Endothelial cell of umbilical vein (primary cell): Measurements from ENCODE around the gene APOC3. TPM values are rescaled to one million over a fixed set of nuclear protein-coding genes. Genes with fewer than 3 reads are reported as not detected.

ENCODE experiments used
- BruUV-seq: library from RNA; stranded (reverse); fragments of 400-500 nt; replicated peaks from 2 replicates; lab custom pipeline; 2021; lab: Mats Ljungman, UMichigan
- CTCF ChIA-PET: fragments of 300-600, 350-600 bp; sonication (Branson Sonifier 250); formaldehyde crosslinking; loops from one replicate; lab custom pipeline; 2021; ENCODE audit warnings: antibody characterized with exemption, inconsistent platforms; lab: Charles Lee
- POLR2A ChIA-PET: fragments of 300-600, 350-600 bp; sonication (Branson Sonifier 250); formaldehyde crosslinking; loops from one replicate; lab custom pipeline; 2021; ENCODE audit warnings: antibody characterized with exemption, inconsistent platforms; lab: Charles Lee
- DNase-seq: peaks from one replicate; pipeline ENCODE4 v3.0.0-alpha.2; 2011; ENCODE audit warnings: low read depth, low spot score
- FAIRE-seq: peaks from 2 replicates; lab custom pipeline; 2011; peaks lifted over from hg19 to GRCh38; lab: Jason Lieb, UNC
- H2AFZ ChIP-seq: 2 replicates; pipeline ENCODE4 v1.6.0; 2012; ENCODE audit warnings: low read depth, low read length, control low read depth, inconsistent platforms
- H3K27ac ChIP-seq: 2 replicates; pipeline ENCODE4 v1.5.1; 2011; ENCODE audit warnings: low read depth, mild to moderate bottlenecking, control low read depth, low read length, moderate library complexity; ENCODE audit not compliant: insufficient read depth
- H3K27me3 ChIP-seq, 2 experiments: 2 replicates each; pipeline versions ENCODE4 v1.6.0 to v1.6.1; 2011; ENCODE audit warnings: low read length in 2 of 2, mixed read lengths in 1 of 2; ENCODE audit not compliant: control insufficient read depth in 2 of 2, insufficient read depth in 2 of 2
- H3K36me3 ChIP-seq, 2 experiments: 2 replicates in 1 of 2; 3 replicates in 1 of 2; pipeline ENCODE4 v1.5.1; 2011; ENCODE audit warnings: low read length in 2 of 2, mild to moderate bottlenecking in 1 of 2, moderate library complexity in 1 of 2; ENCODE audit not compliant: control insufficient read depth in 2 of 2, insufficient read depth in 2 of 2; ENCODE audit errors: extremely low read depth in 1 of 2
- H3K4me1 ChIP-seq: 3 replicates; pipeline ENCODE4 v1.5.1; 2011; ENCODE audit warnings: mild to moderate bottlenecking, low read length; ENCODE audit not compliant: control insufficient read depth, insufficient read depth; ENCODE audit errors: extremely low read depth
- H3K4me2 ChIP-seq: 2 replicates; pipeline ENCODE4 v1.6.1; 2011; ENCODE audit warnings: low read length, control low read depth, mixed read lengths; ENCODE audit not compliant: insufficient read depth
- H3K4me3 ChIP-seq, 3 experiments: fragments of 200-600 bp in 1 of 3; sonication (generic), shearing (Covaris generic) in 1 of 3; replicated peaks in 1 of 3; 2 replicates each; pipeline ENCODE4 v1.5.1; 2011 to 2016; ENCODE audit warnings: control low read depth in 3 of 3, low read length in 3 of 3, mild to moderate bottlenecking in 2 of 3, inconsistent platforms in 1 of 3, low read depth in 1 of 3, moderate library complexity in 1 of 3; ENCODE audit not compliant: insufficient read depth in 1 of 3
- H3K79me2 ChIP-seq: 2 replicates; pipeline ENCODE4 v1.6.0; 2012; ENCODE audit warnings: low read length, inconsistent platforms; ENCODE audit not compliant: control insufficient read depth, insufficient read depth
- H3K9ac ChIP-seq: replicated peaks from 2 replicates; pipeline ENCODE3; 2011; ENCODE audit warnings: low read length, control low read depth; ENCODE audit not compliant: insufficient read depth; ENCODE audit errors: extremely low read depth
- H3K9me1 ChIP-seq: replicated peaks from 3 replicates; pipeline ENCODE4 v1.6.0; 2011; ENCODE audit warnings: mild to moderate bottlenecking, low read length; ENCODE audit not compliant: control insufficient read depth, insufficient read depth; ENCODE audit errors: extremely low read depth
- H3K9me3 ChIP-seq: replicated peaks from 2 replicates; pipeline ENCODE4 v1.5.1; 2012; ENCODE audit warnings: low read length, inconsistent platforms; ENCODE audit not compliant: control insufficient read depth, insufficient read depth
- H4K20me1 ChIP-seq: replicated peaks from 2 replicates; pipeline ENCODE3; 2011; ENCODE audit warnings: mild to moderate bottlenecking, low read length; ENCODE audit not compliant: control insufficient read depth, insufficient read depth; ENCODE audit errors: extremely low read depth
- CTCF ChIP-seq, 2 donors: IDR thresholded peaks; 1 replicate in 1 of 2; 2 replicates in 1 of 2; pipeline ENCODE4 v1.5.1; 2011; ENCODE audit warnings: low read length in 2 of 2, mild to moderate bottlenecking in 2 of 2, moderate library complexity in 2 of 2, control low read depth in 1 of 2, inconsistent platforms in 1 of 2, low read depth in 1 of 2; ENCODE audit not compliant: insufficient read depth in 1 of 2; ENCODE audit errors: extremely low read depth in 1 of 2
- EZH2 ChIP-seq: IDR thresholded peaks from 2 replicates; pipeline ENCODE4 v1.6.1; 2012; ENCODE audit warnings: borderline replicate concordance, low read depth, mild to moderate bottlenecking, moderate library complexity, low read length, inconsistent platforms; ENCODE audit not compliant: severe bottlenecking
- FOS ChIP-seq: IDR thresholded peaks from 2 replicates; pipeline ENCODE4 v1.6.1; 2011; ENCODE audit warnings: mild to moderate bottlenecking, low read length, moderate library complexity, borderline replicate concordance; ENCODE audit not compliant: insufficient read depth
- GATA2 ChIP-seq: IDR thresholded peaks from 2 replicates; pipeline ENCODE4 v1.7.0; 2011; ENCODE audit warnings: low read depth, mild to moderate bottlenecking, moderate library complexity, mixed read lengths, low read length; ENCODE audit not compliant: insufficient read length, insufficient read depth
- MAX ChIP-seq: IDR thresholded peaks from 2 replicates; pipeline ENCODE4 v1.6.1; 2011; ENCODE audit not compliant: insufficient read depth, insufficient read length
- dilution Hi-C: fragments of 300-500 bp; cut with MboI; formaldehyde crosslinking; loops from one replicate; pipeline ENCODE4 v1.15.0; 2019; ENCODE audit warnings: low sequenced_read_pairs; ENCODE audit not compliant: extremely low pct_ligation_motif_present
- intact Hi-C: fragments of 100-400 bp; cut with micrococcal nuclease; formaldehyde crosslinking; loops from one replicate; pipeline ENCODE4 v1.10.0; 2022
- polyA plus RNA-seq, 4 experiments: library from polyadenylated mRNA; depleted of rRNA in 3 of 4; stranded (reverse) in 3 of 4; unstranded in 1 of 4; fragments of >200 nt; gene quantifications; 2 replicates each; pipeline versions ENCODE4 v1.2.1 to v1.2.3, GENCODE V29; 2011 to 2012; ENCODE audit warnings: missing spikeins in 1 of 4
- total RNA-seq: library from RNA; stranded (reverse); gene quantifications from 2 replicates; pipeline ENCODE4 v1.2.3, GENCODE V29; 2021

APOC3 gene
- total and polyA plus RNA-seq, 2 donors (not counting 3 experiments of a cell fraction or from before 2014, with no cell fraction given) = not detected

GRCh38 chr11:116840224-116840745 is 10.6 kb downstream of the APOC3 start:
- ChIA-PET CTCF (interaction anchor here (1.6 kb wide), 1 partner anchor 50 kb away, joined by 11 read pairs; the partner anchor contains the start of gene APOA5), POLR2A (no interaction called here)
- Histone ChIP-seq H3K79me2 (no peaks in the 10 kb centered on the region), H3K4me1 (peaks cover 4% of the 10 kb centered on the region), H3K36me3 (peaks cover 0 to 4% of the 10 kb centered on the region in 2 experiments), H3K4me2 (no peak overlapping the region), H3K9ac (no peak overlapping the region), H3K4me3 (no peak overlapping the region), H3K9me1 (no peaks in the 10 kb centered on the region), H3K9me3 (no peaks in the 10 kb centered on the region), H3K27ac (no peak overlapping the region), H4K20me1 (no peaks in the 10 kb centered on the region), H3K27me3 (no peaks in the 10 kb centered on the region), H2AFZ (no peak overlapping the region)
- dilution Hi-C loops = no loop called here
- BruUV-seq = no TSS peak
- no peak for TF ChIP-seq EZH2
- peak in 1 of 2 donors; percentile 10 for TF ChIP-seq CTCF (IDR thresholded peaks at IDR 0.05; ENCODE audit: extremely low read depth in 1 of 2, insufficient read depth in 1 of 2, low read depth in 1 of 2, low read length in 2 of 2)
- no peak for TF ChIP-seq MAX
- no peak for TF ChIP-seq FOS
- TF ChIP-seq GATA2 = no peak
- intact Hi-C loops = no loop called here
- DNase-seq (no peak), FAIRE-seq (no peak)
